Measurements from ENCODE around the gene PSME2.
"Not testable (repeated sequence)": the region's sequence is repeated elsewhere in the genome, so short reads cannot be mapped to it uniquely, and the experiment has no call there.

The PSME2 gene

GRCh38 chr14:24114532-24115421, 31.6 kb downstream of the PSME2 start, which contains the start of the genes DCAF11 and NRL:
Gene DCAF11 (plus strand): TSS chr14:24114777. CDS start chr14:24115595, 818 bp downstream.
Gene NRL (minus strand): TSS chr14:24114949. CDS start chr14:24082848, 32,101 bp downstream.
- peak; percentile 96 to 98 for DNase-seq (ENCODE audit: low read depth in 2 of 2)

- DNase-seq (ENCODE audit: low read depth in 2 of 2) = peak; percentile 45 to 51
Measured at GRCh38 chr14:24113801-24114531, 32.4 kb downstream of the PSME2 start.

- no peak for DNase-seq (ENCODE audit: low read depth in 2 of 2)
Measured at GRCh38 chr14:24113379-24113800, 33.0 kb downstream of the PSME2 start.

GRCh38 chr14:24110523-24110922, 35.9 kb downstream of the PSME2 start:
- DNase-seq (ENCODE audit: low read depth in 2 of 2) = no peak

- DNase-seq (ENCODE audit: low read depth in 2 of 2) = no peak
Measured at GRCh38 chr14:24110060-24110459, 36.4 kb downstream of the PSME2 start.

- no peak for DNase-seq (ENCODE audit: low read depth in 2 of 2)
Measured at GRCh38 chr14:24108336-24108874, 38.0 kb downstream of the PSME2 start.

GRCh38 chr14:24106672-24107271, 39.6 kb downstream of the PSME2 start:
- DNase-seq (ENCODE audit: low read depth in 2 of 2) = no peak

- DNase-seq (ENCODE audit: low read depth in 2 of 2) = not testable (repeated sequence)
Measured at GRCh38 chr14:24105609-24106239, 40.7 kb downstream of the PSME2 start.

GRCh38 chr14:24103451-24103850, 43.0 kb downstream of the PSME2 start:
- DNase-seq (ENCODE audit: low read depth in 2 of 2) = no peak

GRCh38 chr14:24102357-24103048, 43.9 kb downstream of the PSME2 start:
- DNase-seq (ENCODE audit: low read depth in 2 of 2) = no peak

- no peak for DNase-seq (ENCODE audit: low read depth in 2 of 2)
Measured at GRCh38 chr14:24100982-24101494, 45.4 kb downstream of the PSME2 start.

GRCh38 chr14:24100197-24100981, 46.0 kb downstream of the PSME2 start:
- DNase-seq (ENCODE audit: low read depth in 2 of 2) = no peak

GRCh38 chr14:24098927-24099813, 47.2 kb downstream of the PSME2 start:
- DNase-seq (ENCODE audit: low read depth in 2 of 2) = no peak

GRCh38 chr14:24098229-24098926, 48.0 kb downstream of the PSME2 start:
- DNase-seq (ENCODE audit: low read depth in 2 of 2) = no peak

- DNase-seq (ENCODE audit: low read depth in 2 of 2) = no peak
Measured at GRCh38 chr14:24096545-24097181, 49.7 kb downstream of the PSME2 start.

GRCh38 chr14:24095271-24096068, 50.9 kb downstream of the PSME2 start:
- peak in 1 of 2 donors; percentile 29 for DNase-seq (ENCODE audit: low read depth in 2 of 2)

GRCh38 chr14:24094841-24095270, 51.6 kb downstream of the PSME2 start:
- no peak for DNase-seq (ENCODE audit: low read depth in 2 of 2)
